HL-60 (cell line): ENCODE results near the gene SLC43A2.

Experiments
- CTCF ChIP-seq: IDR thresholded peaks from one replicate; pipeline ENCODE4 v1.5.1; 2011; ENCODE audit warnings: low read length, control low read depth, inconsistent platforms; ENCODE audit not compliant: insufficient read depth
- GABPA ChIP-seq: IDR thresholded peaks from 2 replicates; pipeline ENCODE4 v1.6.1; 2012; ENCODE audit warnings: low read depth
- POLR2AphosphoS5 ChIP-seq: IDR thresholded peaks from 2 replicates; pipeline ENCODE4 v1.6.1; 2012; ENCODE audit warnings: low read depth
- REST ChIP-seq: IDR thresholded peaks from 2 replicates; pipeline ENCODE4 v1.6.1; 2012; ENCODE audit warnings: low read depth; ENCODE audit not compliant: insufficient replicate concordance

GRCh38 chr17:1638624-1639300 is 10.1 kb upstream of the SLC43A2 start:
- TF ChIP-seq POLR2AphosphoS5 (no peak), CTCF (no peak), GABPA (no peak), REST (no peak)
